NCI-H774 (cell line): ENCODE measurements around the gene SLC43A2.

Experiments
- DNase-seq: peaks from one replicate; lab custom pipeline; 2025; lab: John Stamatoyannopoulos, UW

SLC43A2 gene

DNA sequence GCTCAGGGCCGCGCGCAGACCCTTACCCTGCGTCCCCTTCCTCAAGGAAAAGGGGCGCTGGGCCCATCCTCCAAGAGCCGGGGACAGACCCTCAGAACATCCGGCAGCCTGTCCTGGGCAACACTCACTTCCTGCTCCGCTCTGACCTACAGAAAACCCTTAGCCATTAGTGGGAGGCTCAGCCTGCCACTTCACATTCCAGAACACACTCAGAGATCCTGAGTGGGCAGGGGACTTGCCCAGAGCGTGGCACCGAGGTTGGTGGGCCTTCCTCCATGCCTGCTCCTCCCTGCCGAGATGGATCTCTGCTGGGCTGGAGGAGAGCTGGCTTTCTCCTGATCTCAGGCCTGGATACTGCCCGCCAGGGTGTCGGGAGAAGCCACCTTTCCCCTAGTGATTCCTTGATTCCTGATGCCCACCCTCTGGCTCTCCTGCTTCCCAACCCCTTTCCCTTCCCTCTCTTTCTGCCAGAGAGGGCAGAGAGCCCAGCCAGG is 15.4 kb upstream of the SLC43A2 start:
- no peak for DNase-seq

DNA sequence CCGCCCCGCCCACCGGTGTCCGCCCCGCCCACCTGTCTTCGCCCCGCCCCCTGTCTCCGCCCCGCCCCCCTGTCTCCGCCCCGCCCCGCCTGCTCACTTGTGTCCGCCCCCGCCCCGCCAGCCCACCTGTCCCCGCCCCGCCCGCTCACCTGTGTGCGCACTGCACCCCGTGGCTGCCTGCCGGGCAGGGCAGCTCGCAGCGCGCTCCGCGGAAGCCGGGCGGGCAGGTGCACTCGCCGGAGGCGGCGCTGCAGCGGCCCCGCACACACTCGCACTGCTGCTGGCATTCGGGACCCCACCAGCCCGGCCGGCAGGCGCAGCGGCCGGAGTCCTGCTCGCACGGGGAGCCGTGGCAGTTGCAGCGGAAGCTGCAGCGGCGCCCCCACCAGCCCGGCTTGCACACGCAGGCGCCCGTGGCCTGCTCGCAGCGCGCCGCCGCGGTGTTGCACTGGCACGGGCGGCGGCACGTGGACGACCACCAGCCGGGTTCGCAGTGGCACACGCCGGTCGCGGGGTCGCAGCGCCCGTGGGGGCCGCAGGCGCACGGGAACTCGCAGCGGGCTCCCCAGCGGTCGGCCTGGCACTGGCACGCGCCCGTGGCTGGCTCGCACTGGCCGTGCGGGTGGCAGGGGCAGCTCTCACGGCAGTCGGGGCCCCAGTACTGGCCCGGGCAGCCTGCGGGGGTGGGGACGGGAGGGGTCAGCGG is 14.8 kb upstream of the SLC43A2 start:
- DNase-seq, result peak; percentile 66

DNA sequence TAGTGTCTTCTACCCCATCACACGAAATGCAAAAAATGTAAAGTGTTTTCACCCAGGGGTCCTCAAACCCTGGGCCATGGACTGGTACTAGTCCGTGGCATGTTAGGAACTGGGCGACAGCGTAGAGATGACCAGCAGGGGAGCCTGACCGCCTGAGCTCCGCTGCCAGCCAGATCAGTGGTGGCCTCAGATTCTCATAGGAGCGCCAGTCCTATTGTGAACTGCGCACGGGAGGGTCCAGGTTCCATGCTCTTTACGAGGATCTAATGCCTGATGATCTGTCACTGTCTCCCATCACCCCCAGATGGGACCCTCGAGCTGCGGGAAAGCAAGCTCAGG is 12.4 kb upstream of the SLC43A2 start:
- DNase-seq, result no peak

DNA sequence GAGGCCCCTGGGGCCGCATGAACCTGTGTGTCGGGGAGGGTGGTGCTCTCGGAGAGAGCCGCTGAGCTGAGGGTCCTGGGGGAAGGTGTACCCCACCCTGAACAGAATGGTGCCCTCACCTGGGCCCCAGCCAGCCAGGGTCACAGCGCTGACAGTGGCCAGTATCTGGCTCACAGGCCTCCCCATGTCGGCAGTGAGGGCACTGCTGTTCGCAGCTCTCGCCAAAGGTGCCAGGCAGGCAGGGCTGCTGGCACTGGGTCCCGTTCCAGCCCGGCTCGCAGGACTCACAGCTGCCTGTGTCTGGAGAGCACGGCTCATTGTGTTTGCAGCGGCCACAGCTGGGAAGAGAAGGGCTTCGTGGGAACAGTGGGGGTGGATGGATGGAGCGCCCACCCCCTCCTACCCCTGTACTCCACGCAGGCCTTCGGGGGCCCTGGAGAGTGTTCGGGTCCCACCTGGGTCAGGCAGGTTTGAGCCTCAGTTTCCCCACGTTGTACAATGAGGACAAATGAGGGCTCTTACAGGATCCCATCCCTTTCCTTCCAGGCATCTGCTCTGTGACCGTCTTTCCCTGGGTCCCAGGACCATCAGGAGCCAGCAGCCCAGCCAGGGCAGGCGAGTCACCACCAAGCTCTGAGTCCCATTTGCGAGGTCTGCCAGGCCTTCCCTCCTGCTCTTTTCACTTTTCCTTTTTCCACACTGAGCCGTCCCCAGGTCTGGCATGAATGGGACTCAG is 11.9 kb upstream of the SLC43A2 start:
- no peak for DNase-seq

DNA sequence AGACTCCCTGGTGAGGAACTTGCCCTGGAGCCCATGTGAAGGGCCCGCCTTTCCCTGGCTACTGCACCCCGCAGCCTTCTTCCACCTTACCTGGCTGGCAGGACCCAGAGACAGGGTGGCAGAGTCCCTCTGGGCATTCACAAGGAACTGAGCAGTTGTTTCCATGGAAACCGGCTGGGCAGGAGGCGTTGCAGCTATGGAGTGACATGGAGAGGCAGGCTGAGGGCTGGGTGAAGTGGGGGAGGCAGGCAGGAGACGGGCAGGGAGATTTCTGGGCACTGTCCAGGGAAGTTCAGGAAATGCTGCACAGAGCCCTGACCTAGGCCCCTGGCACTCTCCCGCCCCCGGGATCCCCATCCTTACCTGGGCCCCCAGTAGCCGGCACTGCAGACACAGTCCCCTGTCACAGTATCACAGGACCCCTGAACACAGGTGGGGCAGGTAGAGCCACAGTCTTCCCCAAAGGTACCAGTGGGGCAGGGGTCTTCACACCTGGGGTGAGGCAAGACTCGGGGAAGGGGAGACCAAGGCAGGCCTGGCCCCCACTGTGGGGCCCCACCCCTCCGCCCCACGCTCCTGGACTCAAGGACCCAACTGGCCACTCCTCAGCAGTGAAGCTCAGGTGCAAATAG is 11.0 kb upstream of the SLC43A2 start:
- DNase-seq, result no peak

DNA sequence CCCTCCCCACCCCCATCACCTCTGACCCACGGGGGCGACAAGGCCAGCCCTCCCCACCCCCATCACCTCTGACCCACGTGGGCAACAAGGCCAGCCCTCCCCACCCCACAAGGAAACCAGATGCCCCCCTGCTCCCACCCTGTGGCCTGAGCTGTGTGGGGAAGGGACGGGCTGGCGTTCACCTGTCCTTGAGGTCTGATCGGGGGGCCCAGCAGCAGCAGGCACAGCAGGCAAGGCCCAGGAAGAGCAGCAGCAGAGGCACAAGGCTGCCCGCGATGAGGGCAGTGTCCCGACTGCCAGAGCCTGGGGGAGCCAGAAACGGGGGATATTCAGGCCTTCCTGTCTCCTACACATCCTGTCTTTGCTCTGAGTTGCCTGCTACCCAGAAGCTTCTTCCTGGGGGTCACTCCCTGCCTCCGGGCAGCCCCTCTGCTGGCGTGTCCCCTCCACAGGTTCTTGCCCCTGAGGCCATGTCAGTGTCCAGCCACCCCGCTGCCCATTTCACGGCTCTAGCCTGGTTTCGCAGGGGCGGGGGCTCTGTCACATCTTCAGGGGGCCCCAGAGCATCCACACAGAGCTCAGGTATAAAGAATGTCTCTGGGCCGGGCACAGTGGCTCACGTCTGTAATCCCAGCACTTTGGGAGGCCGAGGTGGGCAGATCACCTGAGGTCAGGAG is 10.1 kb upstream of the SLC43A2 start:
- DNase-seq, result no peak

DNA sequence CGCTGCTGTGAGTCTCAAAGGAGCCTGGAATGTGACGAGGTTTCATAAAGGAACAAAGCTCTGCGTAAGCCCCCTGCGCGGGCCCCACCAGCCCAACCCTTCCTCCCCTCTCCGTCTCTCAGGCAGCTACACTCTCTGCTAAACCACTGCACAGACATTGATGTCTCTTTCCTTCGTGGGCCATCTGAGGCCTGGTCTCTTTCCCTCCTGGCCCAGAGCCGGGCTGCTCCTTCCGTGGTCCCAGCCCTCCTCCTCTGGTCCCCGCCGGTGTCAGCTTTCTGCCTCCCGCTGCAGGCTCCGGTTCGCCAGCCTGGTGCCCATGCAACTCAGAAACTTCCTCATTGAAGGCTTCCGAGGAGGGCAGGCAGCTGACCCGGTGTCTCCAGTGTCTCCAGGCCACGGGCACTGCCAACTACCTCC is 9.5 kb upstream of the SLC43A2 start:
- DNase-seq, result no peak

DNA sequence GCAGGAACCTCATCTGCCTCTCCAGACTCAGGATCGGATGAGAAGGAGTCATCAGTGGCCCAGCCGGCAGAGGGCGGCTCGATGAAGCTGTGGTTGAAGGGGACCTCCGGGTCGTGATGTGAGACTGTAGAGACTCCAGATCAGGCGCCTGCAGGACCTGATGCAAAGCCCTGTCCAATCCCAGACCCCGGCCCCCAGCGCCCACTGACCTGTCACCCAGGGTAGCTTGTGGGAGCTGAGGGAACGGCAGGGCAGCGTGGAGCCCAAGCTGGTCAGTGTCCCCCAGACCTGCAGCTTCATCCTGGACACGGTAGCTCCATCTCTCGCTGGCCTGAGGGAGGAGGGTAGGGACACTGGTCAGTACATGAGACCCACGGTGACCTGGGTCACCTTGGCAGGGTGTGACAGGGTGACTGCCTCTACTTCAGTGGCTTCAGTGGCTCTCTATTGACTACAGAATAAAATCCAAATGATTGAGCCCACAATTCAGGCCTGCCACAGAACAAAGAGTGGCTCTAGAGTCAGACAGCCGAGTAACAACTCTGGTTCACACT is 8.2 kb upstream of the SLC43A2 start:
- DNase-seq, result no peak

DNA sequence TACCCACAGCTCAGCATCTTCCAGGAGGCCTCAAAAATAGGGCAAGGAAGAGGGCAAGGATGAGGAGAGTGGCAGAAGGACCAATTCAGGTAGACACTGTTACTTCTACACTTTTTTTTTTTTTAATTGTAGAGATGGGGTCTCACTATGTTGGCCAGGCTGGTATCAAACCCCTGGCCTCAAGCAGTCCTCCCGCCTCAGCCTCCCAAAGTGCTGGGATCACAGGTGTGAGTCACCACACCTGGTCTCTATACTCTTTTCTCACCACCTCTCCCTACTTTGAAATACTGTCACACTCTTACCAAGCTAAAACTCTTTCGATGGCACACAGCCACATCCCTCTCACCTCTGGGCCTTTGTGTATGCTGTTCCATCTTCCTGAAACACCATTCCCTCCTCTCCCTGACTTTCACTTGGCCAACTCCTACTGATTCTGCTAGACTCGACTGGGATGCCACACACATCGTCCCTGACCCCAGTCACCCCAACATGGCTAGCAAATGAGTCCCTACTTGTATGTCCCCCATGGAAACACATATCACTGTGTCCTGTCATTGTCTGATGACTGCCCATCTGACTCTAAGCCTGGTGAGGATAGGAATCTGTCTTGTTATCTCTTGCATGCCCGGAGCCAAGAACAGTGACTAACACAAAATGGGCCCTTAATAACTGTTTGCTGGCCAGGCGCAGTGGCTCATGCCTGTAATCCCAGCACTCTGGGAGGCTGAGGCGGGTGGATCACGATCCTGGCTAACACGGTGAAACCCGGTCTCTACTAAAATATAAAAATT is 7.2 kb upstream of the SLC43A2 start:
- no peak for DNase-seq

DNA sequence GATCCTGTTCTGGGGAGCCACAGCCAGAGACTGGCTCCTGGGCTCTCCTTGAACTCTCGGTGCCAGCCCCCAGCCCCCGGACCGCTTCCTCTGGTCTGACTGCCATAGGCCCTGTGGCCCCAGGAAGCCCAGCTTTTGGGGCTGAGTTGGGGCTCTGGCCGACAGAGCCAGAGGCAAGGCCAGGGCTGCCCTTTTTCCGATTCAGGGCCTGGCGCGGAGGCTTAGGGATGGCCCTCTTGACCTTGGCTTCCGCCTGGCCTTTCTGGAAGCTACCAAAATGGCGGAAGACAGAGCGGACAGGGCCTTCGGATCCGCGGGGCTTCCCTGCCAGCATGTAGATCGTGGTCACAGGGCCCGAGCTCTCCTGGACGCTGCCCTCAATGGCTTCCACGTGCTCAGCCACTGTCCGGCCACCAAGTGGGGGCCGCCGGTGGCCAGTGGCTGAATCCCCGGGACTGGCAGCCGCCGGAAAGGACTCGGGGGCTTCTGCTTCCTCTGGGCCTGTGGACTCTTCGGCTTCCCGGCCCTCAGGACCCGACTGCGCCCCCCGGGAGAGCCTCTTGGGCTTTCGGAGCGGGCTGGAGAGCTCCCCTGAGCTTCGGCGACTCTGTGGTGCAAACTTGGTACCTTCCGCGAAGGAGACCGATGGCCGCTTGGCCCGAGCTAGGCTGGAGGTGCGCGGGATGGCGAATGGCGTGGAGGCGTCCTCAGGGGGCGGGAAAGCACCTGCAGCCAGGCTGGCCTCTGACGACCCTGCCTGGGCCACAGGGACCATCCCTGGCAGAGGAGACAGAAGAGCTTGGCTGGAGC is 6.4 kb upstream of the SLC43A2 start:
- DNase-seq, result no peak

DNA sequence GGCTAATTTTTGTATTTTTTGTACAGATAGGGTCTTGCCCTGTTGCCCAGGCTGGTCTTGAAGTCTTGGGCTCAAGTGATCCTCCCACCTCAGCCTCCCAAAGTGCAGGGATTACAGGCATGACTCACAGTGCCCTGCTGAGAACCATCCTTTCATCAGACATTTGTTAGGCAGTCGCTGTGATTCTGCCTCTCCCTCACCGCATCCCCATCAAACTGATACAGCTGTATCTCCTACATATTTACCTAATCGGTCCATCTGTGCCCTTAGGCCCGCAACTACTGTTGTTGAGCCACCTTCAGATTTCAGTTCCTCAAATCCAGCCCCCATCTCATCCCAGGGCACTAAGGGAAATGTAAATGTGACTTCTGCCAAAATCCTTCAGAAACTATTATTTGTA is 2.0 kb upstream of the SLC43A2 start:
- DNase-seq, result no peak

DNA sequence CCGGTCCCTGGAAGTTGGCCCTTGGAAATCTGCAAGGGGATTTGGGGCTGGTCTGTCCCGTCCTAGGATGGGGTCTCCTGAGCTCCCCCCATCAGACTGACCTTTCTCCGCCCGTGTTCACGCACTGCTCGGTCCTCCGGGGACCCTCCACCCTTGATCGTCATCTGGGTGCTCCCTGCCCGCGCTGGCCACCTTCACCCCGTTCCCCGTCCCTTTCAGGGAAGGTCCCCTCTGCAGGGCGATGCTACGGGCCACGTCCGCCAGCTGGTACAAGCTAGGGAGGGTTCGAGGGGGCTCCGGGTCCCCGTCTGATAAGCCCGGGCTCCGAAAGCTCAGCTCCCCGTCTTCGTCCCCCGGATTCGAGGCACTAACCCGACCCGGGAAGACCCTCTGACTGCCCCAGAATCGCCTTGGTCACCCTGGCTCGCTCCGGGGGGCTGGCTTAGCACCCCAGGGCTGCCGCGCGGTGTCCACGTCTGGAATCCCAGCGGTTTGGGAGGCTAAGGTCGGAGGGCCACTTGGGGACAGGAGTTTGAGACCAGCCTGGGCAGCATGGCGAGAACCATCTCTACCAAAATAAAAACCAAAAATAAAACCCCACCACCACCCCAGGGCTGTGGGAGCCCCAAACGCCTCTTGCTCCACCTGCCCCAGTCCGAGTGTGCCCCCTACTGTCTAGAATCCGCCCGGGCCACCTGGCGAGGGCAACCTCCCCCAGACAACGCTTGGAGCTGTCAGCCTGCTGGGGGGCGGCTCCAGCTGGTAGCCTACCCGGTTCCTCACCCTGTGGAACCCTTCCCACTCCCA is 1.1 kb upstream of the SLC43A2 start:
- no peak for DNase-seq

DNA sequence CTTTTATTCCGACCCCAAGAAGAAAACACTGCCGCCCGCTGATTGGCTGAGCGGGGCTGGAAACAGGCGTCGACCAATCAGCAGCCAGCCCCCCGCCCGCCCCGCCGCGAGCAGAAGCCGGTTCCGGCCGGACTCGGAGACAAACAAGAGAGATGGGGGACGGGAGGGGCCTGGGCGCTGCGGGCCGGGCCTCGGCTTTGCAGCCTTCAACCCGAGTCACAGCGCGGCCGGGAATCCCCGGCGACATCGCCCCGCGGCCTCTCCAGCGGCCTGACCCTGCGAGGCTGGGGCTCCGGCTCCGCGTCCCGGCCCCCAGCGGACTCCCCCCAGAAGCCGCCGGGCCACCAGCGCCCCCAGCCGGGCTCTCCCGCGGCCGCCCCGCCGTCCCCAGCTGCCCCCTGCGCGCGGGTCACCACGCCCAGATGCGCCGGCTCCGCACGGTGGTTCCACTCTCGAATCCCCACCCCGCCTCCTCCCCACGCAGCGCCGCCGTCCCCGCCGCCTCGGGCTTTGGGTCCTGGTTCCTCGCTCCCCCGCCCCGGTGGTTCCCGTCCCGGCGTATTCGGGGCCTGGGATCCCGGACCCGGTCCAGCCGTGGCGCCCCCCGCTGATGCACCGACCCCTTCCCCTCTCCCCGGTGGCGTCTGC is 346 bp upstream of the SLC43A2 start:
- peak; percentile 83 for DNase-seq

DNA sequence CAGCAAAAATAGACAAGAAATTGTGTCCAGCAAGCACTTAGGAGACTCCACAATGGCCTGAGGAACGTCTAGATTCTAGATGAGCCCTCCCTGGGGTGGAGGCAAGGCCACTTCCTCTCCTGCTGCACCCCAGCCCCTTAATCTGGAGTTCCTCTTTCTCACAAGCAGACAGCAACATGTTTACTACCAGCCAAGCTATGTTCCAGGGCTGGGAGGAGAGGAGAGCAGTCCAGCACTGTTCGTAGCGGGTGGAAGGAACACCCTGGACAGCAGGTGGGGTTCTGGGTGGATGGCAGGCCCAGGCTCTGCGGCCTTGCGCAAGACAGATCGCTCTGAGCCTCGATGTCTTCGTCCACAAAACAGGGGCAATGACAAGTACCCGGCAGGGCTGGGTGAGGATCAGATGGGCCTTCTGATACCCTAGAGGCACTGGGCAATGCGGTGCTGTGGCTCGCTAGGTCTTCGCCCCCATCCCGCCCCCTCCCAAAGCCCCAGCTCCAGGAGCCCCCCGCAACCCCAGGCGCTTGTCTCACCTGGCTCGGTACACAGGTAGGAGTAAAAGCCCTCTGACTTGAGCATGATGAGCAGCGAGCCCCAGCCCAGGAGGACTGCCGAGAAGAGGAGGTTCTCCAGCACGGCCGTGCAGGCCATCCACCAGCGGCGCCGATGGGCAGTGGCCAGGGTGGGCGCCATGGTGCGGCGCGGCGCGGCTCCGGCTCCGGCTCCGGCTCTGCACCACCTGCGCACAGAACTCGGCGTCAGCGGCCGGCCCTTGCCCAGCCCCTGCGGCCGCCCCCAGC is 1.3 kb downstream of the SLC43A2 start:
- no peak for DNase-seq

DNA sequence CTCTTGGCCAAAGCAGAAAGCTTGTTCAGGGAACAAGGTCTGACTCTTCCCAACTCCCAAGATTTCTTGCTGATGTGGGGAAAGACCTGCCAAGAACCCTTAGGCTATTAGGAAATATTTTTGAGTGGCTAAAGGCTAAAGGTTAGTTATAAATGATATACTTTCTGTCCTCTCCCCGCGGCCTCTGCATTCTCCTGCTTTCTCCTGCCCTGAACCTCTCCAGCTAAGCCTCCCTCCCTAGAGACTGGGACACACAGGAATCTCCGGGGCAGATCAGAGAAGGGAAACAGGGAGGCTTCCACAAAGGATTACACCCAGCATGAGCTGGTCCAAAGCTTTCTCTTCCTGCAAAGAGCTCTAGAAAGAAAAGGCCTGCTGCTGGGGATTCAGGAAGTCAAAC is 2.3 kb downstream of the SLC43A2 start:
- DNase-seq, result no peak

DNA sequence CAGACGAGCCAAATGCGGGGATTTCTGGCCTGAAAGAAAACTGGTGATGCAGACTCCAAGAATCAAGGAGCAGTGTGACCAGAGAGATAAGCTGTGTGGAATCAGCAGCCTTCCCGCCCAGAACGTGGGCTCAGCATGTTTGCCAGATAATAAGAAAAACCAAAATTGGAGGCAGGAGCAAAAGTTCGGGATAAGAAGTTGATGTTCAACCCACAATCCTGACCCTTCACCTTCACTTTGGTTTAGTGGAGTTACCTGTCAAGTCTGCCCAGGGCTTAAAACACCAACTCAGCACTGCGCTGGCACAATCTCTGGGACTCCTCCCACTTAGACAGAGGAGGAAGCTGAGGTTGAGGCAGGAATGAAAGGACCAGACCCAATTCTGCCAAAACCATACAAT is 3.1 kb downstream of the SLC43A2 start:
- no peak for DNase-seq

DNA sequence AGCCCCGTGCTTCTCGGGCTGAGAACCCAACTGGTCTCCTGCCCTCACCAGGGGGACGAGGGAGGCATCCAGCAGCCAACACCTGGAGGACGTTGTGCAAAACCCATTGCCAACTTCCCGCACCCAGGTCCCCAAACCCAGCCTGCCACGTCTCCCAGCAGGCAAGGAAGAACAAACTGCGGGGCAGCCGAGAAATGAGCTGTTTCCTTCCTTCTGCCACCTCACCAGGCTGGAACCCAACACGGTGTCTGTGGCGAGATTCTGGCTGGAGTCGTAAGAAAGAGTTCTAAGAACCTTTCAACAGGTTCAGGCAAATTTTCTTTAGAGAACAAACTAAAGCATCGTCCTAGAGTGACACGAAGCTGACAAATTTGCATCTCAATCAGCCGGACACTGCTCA is 3.6 kb downstream of the SLC43A2 start:
- DNase-seq, result no peak

DNA sequence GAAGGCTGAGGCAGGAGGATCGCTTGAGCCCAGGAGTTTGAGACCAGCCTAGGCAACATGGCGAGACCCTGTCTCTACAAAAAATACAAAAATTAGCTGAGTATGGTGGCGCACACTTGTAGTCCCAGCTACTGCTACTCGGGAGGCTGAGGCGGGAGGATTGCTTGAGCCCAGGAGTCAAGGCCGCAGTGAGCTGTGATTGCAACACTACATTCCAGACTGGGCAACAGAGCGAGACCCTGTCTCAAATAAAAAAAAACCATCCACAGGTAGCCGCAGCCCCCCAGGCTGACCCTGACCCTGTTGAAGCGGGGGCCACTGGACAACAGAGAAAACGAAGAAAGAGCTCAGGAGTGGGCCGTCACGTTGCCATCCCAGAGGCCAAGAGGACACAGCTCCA is 4.0 kb downstream of the SLC43A2 start:
- no peak for DNase-seq
